ENCODE results near the gene COMTD1. TPM values are rescaled to one million over a fixed set of nuclear protein-coding genes. Genes with fewer than 3 reads are reported as not detected.

Gene COMTD1
- total and polyA plus RNA-seq, 2 of the 4 experiments (the other 2 are of a cell fraction): 1.6 to 6.4 TPM

GRCh38 chr10:75246506-75246905, 10.7 kb upstream of the COMTD1 start:
- in situ Hi-C loops (cut with MboI; ENCODE audit: low sequenced_read_pairs) (no loop called here), dilution Hi-C loops (cut with HindIII; ENCODE audit: low sequenced_read_pairs, unreplicated experiment) (no loop called here), intact Hi-C loops (cut with micrococcal nuclease) (no loop called here)
- Histone ChIP-seq H2AK5ac (ENCODE audit: low read depth, low read length) (no peak overlapping the region), H2AFZ (replicated peaks; ENCODE audit: low read length, poor library complexity) (no peak overlapping the region), H3K9me1 (ENCODE audit: insufficient read depth, low read length) (no peaks in the 10 kb centered on the region), H4K91ac (ENCODE audit: insufficient read depth, low read depth, low read length) (no peak overlapping the region), H3K56ac (ENCODE audit: extremely low read depth, insufficient read depth, low read length) (no peak overlapping the region), H2BK120ac (ENCODE audit: low read depth, low read length) (no peak overlapping the region), H2BK20ac (ENCODE audit: low read depth, low read length) (no peak overlapping the region), H3K4me3 (ENCODE audit: insufficient read depth, low read depth, low read length) (no peak overlapping the region), H3K27ac (ENCODE audit: insufficient read depth, low read length) (no peak overlapping the region), H3K9ac (ENCODE audit: low read depth, low read length) (no peak overlapping the region), H3K36me3 (ENCODE audit: control insufficient read depth, insufficient read depth, low read length) (no peaks in the 10 kb centered on the region), H3K9me3 (ENCODE audit: control insufficient read depth, insufficient read depth, low read length) (peaks cover 1% of the 10 kb centered on the region; the same call in 1 of the 2 replicates), H4K8ac (ENCODE audit: low read depth in 2 of 2, low read length in 2 of 2) (no peak overlapping the region), H2BK5ac (ENCODE audit: low read depth, low read length, poor library complexity, severe bottlenecking) (no peak overlapping the region), H3K14ac (replicated peaks; ENCODE audit: low read depth, low read length) (no peak overlapping the region), H3K79me1 (ENCODE audit: low read depth in 1 of 2, low read length in 2 of 2) (no peaks in the 10 kb centered on the region), H3K4me1 (ENCODE audit: control insufficient read depth, insufficient read depth, low read length) (no peaks in the 10 kb centered on the region; the same call in 1 of the 2 replicates), H3K18ac (ENCODE audit: low read depth, low read length) (no peak overlapping the region), H4K5ac (ENCODE audit: low read depth, low read length) (no peak overlapping the region), H2BK15ac (ENCODE audit: low read depth, low read length) (no peak overlapping the region), H2AK9ac (replicated peaks; ENCODE audit: low read depth, low read length, poor library complexity) (no peak overlapping the region), H3K4ac (ENCODE audit: low read depth, low read length) (no peak overlapping the region), H3K4me2 (ENCODE audit: low read depth, low read length) (no peak overlapping the region), H3K27me3 (ENCODE audit: control insufficient read depth, insufficient read depth, low read length) (no peaks in the 10 kb centered on the region), H4K20me1 (ENCODE audit: insufficient read depth, low read length) (no peaks in the 10 kb centered on the region), H3K23ac (ENCODE audit: low read depth, low read length) (no peak overlapping the region)
- CTCF ChIA-PET: interaction anchor here (0.6 kb wide), 2 partner anchors 10 to 168 kb away, joined by 3 to 9 read pairs; no protein-coding TSS in a partner anchor
- DNase-seq: no peak
- TF ChIP-seq, protein P1, sequence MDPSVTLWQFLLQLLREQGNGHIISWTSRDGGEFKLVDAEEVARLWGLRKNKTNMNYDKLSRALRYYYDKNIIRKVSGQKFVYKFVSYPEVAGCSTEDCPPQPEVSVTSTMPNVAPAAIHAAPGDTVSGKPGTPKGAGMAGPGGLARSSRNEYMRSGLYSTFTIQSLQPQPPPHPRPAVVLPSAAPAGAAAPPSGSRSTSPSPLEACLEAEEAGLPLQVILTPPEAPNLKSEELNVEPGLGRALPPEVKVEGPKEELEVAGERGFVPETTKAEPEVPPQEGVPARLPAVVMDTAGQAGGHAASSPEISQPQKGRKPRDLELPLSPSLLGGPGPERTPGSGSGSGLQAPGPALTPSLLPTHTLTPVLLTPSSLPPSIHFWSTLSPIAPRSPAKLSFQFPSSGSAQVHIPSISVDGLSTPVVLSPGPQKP (IDR thresholded peaks at IDR 0.05; ENCODE audit: borderline replicate concordance, low read depth, low read length): no peak
- TF ChIP-seq MAFK (IDR thresholded peaks at IDR 0.05; ENCODE audit: low read depth, low read length) (no peak), SMC3 (IDR thresholded peaks at IDR 0.05; ENCODE audit: low read depth, low read length) (no peak), RCOR1 (IDR thresholded peaks at IDR 0.05; ENCODE audit: insufficient replicate concordance, low read length) (no peak), CEBPB (IDR thresholded peaks at IDR 0.05; ENCODE audit: low read depth, low read length) (no peak), RAD21 (IDR thresholded peaks at IDR 0.05; ENCODE audit: low read length) (no peak), BHLHE40 (IDR thresholded peaks at IDR 0.05; ENCODE audit: low read depth, low read length) (no peak), NFE2L2 (IDR thresholded peaks at IDR 0.05; ENCODE audit: low read depth, low read length) (no peak), CHD1 (IDR thresholded peaks at IDR 0.05; ENCODE audit: low read depth, low read length) (no peak), MAZ (IDR thresholded peaks at IDR 0.05; ENCODE audit: borderline replicate concordance, low read depth, low read length) (no peak), RFX5 (IDR thresholded peaks at IDR 0.05; ENCODE audit: low read depth, low read length) (no peak), POLR2A (IDR thresholded peaks at IDR 0.05; ENCODE audit: low read depth, low read length) (no peak), FOS (IDR thresholded peaks at IDR 0.05; ENCODE audit: low read depth, low read length) (no peak), USF2 (IDR thresholded peaks at IDR 0.05; ENCODE audit: low read depth, low read length) (no peak), MXI1 (IDR thresholded peaks at IDR 0.05; ENCODE audit: borderline replicate concordance, low read depth, low read length) (no peak)
- TF ChIP-seq, protein P2, sequence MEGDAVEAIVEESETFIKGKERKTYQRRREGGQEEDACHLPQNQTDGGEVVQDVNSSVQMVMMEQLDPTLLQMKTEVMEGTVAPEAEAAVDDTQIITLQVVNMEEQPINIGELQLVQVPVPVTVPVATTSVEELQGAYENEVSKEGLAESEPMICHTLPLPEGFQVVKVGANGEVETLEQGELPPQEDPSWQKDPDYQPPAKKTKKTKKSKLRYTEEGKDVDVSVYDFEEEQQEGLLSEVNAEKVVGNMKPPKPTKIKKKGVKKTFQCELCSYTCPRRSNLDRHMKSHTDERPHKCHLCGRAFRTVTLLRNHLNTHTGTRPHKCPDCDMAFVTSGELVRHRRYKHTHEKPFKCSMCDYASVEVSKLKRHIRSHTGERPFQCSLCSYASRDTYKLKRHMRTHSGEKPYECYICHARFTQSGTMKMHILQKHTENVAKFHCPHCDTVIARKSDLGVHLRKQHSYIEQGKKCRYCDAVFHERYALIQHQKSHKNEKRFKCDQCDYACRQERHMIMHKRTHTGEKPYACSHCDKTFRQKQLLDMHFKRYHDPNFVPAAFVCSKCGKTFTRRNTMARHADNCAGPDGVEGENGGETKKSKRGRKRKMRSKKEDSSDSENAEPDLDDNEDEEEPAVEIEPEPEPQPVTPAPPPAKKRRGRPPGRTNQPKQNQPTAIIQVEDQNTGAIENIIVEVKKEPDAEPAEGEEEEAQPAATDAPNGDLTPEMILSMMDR (conservative IDR thresholded peaks at IDR 0.05; ENCODE audit: low read depth, low read length): no peak
- WGBS, 2 experiments (ENCODE audit: extremely low coverage in 2 of 2, insufficient read length in 1 of 2): 100% methylated on average over 1 of the region's 6 CpGs; no CpG with 5 or more reads in 1 of the 2 experiments
- no peak for ATAC-seq (ENCODE audit: low read depth)
- POLR2A ChIA-PET (ENCODE audit: unreplicated experiment): no interaction called here
- no TSS peak for BruUV-seq (replicated peaks)

Data from IMR-90 (cell line).